NCI-H1105 treated with DMSO at 0.1 percent for 48 hours (cell line): ENCODE data around the gene MYO9B.

Experiments used
- DNase-seq: peaks from one replicate; lab custom pipeline; 2025; lab: John Stamatoyannopoulos, UW

MYO9B gene

DNA sequence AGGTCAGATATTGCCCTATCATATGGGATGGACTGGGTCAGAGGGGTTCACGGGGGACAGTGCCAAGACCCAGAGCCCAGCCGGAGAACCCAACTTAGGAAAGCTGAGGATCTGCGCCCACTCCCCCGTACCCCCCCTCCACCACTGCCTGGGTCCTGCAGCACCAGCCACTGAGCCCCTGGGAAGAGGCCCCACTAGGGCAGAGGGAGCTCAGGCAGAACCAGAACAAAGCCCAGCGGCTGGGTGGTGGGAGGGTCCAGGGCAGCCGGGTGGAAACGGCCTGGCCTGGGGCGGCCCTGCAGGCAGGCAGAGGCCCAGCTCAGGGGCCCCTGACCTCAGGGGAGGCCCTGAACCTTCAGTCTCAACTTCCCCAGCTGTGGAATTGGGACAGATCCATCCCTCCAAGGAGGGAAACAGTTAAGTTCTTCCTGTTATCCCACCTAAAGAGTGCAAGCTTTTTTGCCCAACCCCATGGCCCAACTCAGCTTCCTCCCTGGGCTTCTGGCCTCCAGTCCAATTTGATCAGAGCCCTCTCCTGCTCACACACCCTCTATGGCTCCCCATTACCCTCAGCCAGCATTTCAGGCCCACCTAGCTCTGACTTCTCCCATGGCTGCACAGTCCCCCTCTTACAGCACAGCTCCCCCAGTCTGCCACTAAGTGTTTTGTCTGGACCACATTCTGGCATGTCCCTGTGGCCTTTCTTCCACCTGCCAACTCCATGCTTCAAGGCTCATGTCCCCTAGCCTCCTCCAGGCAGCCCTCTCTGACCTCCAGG is 167.0 kb downstream of the MYO9B start:
- DNase-seq: no peak

DNA sequence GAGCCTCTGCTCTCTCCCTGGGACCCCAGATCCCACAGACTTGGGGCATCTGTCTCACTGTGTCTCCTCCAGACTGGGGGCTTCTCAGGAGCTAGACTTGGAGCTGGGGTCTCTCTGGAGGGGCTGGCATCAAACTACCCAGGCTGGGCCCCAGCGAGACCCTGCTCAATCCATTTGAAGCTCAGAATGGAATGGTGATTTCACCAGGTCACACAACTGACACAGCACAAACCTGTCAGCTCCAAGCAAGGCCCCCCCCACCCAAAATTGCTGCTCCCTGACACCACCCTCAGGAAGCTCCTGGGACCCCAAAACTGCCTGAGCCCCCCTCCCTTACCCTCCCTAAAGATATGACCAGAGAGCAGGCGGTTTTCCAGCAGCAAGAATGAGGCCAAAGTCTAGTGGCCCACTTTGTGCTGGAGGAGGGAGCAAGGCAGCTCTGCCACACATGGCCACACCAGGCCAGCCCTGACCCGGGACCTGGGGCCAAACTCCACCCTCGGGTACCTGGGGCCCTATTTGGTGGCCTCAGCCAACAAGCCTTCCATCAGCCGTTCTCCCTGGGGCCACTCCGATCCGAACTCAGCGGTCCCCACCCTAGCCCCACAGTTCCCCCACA is 167.7 kb downstream of the MYO9B start:
- no peak for DNase-seq

DNA sequence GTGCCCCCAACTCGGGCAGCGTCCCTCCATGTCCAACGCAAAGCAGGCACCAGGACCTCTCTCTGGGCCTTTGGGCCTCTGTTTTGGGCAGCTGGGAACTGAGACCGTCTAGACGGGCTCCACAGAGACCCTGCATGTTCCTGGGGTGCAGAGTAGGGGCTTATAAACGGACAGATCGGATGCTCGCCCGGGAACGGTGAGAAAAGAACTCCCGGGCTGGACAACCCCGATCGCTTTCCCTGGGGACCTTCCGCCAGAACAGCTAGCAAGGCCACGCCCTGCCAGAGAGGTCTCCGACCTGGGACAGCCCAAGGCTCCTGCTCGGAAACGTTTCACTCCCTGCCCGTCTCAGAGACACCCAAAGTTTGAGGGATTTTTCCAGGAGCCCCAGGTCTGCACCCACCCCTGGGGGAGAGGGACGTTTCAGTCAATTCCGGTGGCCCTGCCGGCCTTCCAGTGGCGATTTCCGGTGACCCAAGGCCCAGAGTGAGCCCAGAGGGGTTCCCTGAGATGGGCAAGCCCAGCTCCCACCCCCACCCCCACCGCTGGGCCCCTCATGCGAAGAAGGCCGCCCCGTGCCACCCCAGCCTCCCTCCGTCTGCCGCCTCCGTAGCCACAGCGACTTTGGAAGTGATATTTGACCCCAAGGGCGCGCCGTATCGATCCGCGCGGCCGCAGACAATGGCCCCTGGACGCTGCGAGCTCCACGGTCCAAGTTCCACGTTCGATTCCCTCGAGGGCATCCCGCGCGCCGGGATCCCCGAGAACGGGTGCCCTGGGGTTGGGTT is 168.4 kb downstream of the MYO9B start:
- no peak for DNase-seq

DNA sequence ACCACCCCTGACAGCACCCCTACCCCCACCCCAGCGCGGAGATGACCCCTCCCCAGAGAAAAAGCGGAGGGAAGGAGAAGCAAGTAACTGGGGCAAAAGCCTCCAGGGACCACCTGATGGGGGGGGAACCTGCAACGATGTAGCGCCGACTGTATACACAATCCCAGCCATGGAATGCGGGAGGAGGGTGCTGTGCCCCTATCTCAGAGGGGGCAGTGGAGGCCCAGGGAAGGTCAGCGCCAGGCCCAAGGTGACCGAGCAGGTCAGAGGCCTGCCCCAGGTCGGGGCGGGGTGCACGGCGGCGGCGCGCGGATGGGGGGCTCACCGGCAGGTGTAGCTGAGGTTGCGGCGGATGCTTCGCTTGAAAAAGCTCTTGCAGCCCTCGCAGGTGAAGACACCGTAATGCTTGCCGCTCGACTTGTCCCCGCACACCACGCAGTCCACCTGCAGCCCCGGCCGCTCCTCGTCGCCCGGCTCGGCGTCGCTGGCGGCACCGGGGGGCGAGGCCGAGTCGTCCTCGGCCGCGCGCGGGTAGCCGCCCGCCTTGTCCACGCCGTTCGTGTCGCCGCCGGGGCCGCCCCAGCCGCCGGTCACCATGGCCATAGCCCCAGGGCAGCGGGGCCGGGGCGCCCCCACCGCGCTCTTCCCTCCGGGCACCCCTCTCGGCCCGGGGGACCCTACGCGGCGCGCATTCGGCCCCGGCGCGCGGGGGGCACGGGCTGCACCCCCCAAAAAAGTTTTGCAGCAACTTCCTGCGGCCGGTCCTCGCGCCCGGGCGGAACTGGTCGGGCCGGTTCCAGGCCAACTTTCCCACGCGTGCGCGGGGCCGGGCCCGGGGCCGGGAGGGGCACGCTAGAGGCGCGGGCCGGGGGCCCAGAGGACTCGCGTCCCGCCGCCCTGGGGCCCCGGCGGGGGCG is 169.3 kb downstream of the MYO9B start:
- DNase-seq: peak; percentile 2

DNA sequence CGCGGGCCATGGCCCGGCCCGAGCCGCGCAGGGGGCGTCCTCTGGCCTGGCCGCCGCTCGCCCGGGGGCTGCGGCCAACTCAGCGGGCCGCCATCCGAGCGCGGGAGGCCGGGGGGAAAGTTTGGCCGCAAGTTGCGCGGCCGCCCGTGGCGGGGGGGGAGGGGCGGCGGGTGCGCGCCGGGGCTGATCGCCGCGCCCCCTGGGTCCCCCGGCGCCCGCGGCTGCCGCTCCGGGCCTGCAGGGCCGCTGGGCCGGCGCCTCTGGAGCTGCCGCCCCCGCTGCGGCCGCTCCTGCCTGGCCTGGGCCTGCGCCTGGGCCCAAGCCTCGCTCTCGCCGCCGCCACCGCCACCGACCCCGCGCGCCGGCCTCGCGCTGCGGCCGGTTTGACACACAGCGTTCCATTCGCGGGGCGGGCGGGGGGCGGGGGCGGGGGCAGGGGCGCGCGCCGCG is 170.0 kb downstream of the MYO9B start, which contains the start of gene NR2F6:
TSS of gene NR2F6 (minus strand) at position 385 of the 450 bp plus-strand sequence. CDS start 699 bp downstream, outside the sequence.
- DNase-seq: no peak

DNA sequence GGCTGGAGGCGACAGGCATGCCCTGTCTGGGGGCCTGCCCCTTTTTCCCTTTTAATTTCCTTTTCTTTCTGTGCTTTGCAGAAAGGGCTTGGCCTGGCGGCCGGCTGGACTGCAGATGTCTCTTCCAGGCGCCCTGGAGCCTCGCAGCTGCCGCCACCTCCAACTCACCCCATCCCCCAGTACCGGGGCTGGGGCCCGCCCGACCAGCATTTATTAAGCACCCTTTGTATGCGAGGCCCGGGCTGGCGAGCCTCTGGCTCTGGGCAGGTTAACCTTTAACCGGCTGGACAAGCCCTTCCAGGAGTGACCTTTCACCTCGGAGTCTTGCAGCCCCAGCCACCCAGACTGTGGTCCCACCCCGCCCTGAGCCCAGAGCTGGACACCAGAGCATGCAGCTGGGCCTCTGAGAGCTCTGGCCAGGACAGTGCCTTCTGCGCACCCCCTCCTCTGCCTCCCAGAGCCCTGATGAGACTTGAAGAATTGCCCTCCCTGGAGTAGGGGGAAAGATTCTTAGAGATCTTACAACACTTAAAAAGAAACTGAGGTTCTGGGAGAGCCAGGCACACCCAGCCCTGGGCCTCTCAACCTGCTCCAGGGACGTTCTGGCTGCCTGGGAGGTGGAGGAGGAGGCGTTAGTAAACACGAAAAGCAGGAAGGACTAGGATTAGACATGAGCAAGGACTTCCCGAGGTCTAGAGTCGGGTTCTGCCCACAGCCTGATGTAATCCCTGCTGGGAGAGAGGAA is 171.3 kb downstream of the MYO9B start:
- peak; percentile 41 for DNase-seq

DNA sequence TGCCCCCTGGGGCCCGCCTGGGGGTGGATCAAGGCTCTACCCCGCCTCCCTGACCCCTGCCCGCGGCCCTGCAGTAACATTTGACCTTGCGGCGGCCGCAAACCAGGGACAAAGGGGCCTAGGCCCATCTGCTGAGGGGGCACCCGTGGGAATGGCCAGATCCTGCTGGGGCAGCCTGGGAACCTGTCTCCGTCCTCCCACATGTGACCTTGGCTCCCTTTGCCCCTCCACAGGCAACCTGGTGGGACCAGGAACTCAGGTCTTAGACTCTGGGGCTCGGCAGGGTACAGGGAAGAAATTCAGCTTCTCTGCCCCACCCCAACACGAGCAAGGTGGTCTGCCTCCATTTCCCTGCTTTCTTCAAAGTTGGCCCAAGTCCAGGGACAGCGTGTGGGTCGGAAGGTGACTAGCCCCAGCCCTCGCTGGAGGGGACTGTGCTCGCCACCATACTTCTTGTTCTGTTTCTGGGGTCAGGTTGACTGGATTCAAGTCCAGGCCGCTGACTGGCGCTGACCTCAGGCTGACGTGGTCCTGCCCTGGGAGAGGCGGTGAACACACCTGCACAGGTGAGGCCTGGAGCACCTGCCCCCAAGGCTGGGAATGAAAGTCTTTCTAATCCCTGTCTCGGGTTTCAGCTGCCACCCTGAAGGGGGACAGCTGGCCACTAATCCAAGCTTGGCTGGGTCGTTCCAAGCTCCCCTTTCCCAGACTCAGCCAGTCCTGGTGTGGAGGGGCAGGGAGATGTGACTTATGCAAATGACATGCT is 172.6 kb downstream of the MYO9B start:
- DNase-seq: peak; percentile 22

DNA sequence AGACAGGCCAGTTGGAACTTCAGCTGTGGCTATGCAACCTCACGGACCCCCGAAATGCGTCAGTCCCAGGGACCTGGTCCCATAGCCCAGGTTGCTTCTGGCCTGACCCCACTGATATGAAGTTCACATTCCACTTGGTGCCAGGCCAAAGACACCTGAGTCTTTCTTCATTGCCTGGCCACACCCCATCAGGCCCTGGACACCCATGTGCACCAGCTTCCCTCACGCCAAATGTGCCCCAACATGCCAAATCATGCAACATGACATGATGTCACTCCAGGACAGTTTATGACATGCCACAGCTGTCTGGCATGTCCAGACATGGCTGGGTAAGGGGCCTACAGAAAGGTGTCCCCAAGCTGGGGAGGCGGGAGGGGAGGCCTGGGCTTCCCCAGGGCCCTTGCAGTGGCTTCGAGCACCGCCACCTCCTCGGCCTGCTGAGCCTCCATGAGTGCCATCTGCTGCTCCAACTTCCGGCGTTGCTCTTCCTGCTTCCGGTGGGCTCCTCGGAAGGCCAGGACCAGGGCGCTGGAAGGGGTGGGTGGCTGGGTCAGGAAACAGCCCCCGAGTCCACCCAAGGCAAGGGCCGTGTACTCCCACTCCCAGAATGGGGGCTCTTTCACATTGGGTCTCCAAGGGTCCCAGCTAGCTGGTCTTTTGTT is 174.4 kb downstream of the MYO9B start:
- DNase-seq: no peak

DNA sequence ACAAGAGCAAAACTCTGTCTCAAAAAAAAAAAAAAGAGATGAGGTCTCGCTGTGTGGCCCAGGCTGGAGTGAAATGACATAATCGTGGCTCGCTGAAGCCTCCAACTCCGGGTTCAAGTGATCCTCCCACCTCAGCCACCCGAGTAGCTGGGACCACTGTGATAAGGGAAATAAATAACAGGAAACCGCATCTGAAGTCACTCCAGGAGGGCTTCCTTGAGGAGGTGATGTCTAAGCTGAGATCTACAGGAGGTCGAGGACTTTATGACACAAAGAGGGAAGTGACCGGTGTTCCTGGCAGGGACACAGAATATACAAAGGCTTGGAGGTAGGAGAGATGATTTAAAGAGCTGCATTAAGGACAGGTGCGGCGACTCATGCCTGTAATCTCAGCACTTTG is 179.1 kb downstream of the MYO9B start:
- no peak for DNase-seq

DNA sequence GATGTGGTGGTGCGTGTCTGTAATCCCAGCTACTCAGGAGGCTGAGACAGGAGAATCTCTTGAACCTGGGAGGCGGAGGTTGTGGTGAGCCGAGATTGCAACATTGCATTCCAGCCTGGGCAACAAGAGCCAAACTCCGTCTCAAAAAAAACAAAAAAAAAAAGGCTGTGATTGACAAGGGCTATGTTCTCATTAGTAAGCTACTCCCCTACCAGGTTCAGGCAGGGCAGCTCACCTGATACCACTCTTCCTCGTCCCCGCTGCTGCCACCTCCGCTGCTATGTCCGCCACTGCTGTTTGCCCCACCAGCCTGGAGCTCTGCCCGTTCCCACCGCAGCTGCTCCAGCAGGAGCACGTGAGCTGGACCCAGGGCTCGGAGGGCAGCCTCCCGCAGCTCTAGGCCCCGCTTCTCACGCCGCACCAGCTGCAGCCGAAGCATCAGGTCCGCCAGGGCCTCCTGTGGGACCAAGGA is 179.6 kb downstream of the MYO9B start:
- DNase-seq: no peak

DNA sequence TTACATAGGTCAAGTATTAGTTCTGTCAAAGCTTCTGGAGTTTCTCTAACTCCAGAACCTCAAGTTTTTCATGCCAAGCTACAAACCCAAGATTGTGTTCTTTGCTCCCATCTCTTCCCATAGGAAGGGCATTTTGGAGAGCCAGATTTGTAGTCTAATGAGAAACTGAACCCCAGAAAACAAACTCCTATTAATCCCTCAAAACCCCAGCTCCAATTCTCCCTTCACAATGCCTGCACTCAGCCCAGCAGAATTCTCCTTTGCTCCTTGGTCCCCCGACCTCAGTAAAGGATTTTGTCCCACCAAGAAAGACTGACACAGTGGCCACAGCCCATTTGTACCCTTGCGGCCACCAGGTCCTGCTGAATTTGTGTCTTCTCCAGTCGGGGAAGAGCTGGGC is 180.6 kb downstream of the MYO9B start:
- DNase-seq: no peak

DNA sequence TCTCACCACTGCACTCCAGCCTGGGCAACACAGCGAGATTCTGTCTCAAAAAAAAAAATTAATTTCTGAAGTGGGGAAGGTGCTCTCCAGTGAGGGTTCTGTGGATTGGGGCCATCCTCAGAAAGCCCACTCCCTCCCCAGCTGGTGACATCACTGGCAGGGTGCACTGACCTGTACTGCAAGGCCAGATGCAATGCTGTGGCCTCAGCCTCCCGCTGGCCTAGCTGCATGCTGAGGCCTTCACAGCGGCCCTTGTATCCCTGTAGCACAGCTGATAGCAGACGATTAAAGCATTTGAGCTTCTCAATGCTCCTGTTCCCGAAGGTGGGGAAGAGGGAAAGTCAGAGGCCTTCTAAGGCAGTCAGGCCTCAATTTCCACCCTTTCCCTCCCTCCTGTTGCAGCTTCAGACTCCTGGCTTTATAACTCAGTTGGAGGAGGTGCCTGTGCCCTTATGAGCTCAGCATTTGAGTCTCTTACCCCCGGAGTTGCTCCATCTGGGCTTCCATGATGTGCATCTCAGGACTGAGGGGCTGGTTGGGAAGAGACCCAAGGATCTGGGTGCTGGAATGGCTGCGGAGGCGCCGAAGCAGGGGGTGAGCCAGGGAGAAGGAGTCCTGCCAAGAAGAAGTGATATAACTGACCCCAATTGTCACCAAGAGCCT is 183.7 kb downstream of the MYO9B start:
- no peak for DNase-seq

DNA sequence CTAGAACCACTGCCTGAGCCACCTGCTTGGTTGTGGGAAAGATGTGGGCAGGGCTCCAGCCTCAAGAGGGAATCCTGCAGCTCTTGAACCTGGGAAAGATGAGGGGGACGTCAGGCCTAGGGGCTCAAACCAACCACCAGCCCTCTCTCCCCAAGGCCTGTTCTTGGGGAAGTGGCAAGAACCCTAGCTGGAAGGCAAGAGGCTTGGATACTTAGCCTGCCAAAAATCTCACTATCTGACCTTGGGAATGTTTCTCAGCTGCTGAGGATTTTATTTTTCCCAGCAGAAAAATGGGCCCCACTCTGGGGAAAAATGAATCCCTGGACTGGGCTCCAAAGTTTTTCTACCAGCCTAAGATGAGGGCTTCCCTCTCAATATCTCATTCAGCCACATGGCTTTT is 184.4 kb downstream of the MYO9B start:
- no peak for DNase-seq

DNA sequence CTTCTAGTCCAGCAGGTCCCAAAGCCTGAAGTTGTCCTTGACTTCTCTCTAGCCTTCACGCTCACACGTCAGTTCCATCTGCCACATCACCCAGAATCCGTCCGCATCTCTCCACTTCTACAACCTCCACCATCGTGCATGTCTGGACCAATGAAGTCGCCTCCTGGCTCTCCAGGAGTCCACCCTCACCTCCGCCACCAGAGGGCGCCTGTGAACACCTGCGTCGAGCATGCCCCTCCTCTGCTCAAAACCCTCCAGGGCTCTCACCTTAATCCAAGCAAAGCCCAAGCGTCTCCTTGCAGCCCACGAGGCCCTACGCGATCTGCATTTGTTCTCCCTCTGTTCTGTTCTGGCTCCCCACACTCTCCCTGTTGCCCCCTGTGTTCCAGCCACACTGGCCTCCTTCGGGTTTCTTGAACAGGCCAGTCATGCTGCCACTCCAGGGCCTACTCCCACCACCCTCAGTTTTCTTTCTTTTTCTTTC is 185.3 kb downstream of the MYO9B start:
- peak; percentile 88 for DNase-seq

DNA sequence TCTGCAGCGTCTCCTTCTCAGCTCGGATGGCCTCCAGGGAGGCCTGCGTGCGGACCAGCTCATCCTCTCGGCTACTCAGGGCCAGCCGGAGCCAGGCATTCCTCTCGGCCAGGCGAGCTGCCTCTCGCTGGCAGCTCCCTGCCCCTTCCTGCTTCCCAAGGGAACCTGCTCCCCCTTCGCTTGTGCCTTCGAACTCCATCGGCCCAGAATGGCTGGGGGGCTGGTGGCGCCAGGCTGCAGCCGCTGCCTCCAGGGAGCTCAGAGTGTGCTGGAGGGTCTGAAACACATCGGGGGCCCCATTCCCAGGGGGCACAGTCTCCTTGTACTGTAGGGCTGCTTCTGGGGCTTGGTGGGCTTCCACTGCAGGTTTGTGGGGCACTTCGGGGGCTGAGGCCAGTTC is 187.0 kb downstream of the MYO9B start:
- DNase-seq: no peak
